Activated CD8-positive, alpha-beta memory T cell treated with anti-CD3 and anti-CD28 coated beads, Interleukin-2, amount 50 U/mL, for 1 hour (primary cell): ENCODE measurements around the gene NINL.

Experiments
- DNase-seq: peaks from one replicate; pipeline ENCODE4 v3.0.0-alpha.2; 2020; ENCODE audit errors: extremely low read depth

NINL gene

DNA sequence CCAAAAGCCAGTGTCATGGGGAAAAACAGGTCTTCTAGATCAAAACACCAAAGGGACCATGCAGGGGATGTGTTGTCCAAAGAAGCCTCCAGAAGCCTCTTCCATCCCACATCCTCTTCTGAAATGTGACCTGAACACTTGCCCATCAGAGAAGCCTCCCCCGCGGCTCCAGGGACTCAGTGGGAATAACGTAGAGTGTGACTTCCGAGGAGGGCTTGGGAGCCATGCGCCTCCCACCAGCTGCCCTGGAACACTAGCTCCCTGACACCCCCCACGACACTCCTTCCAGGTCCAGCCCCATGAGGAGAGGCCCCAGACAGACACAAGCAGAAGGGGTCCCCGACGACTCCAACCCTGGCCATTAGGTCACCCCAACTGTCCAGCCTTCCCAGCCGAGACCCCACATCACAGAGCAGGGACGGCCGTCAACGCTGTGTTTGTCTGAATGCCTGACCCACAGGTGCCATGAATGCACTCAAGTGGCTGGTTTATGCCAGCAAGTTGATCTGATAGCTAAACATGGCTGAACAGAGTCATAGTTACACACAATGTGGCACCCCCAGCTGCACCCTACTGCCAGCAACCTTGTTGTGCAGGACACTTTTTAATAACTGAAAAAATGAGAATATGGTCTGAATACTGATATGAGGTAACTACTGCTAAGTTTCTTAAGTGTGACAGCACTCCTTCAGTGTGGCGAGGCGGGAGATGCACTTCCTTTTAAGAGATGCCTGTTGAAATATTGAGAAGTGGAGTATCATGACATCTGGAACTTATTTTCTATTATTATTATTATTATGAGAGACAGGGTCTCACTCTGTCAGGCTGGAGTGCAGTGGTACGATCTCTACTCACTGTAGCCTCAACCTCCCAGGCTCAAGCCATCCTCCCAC, 119.8 kb downstream of the NINL start:
- DNase-seq, result no peak

DNA sequence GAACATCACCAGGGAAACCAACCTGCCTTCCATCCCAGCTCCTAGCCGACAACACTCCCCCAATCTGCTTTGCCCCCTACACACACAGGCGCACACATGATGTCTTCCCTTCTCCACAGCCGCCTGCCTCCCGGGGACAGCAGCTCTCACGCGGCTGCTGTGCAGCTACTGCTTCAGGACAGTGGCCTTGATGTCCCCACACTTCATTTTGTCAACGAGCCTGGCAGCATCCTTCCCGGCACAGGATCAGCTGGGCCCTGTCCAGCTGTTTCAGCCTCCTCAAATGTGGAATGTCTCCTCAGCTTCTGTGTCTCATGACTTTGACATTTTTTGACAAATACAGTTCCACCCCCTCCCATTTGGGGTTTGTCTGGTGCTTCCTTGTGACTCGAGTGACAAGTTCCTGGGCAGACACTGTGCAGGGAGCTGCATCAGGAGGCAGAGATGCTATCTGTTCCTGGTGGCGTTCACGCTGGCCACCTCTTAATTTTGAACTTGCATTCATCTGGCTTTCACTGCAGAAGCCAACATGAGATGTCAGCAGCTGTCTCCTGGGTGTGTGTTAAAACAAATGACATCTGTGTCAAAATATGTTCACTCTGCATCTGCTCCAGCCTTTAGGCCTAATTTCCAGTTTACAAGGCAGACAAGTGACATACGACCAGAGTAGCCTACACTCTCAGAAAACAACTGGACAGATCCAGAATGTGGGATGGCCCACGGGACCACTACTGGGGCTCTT, 120.7 kb downstream of the NINL start:
- DNase-seq, result no peak

DNA sequence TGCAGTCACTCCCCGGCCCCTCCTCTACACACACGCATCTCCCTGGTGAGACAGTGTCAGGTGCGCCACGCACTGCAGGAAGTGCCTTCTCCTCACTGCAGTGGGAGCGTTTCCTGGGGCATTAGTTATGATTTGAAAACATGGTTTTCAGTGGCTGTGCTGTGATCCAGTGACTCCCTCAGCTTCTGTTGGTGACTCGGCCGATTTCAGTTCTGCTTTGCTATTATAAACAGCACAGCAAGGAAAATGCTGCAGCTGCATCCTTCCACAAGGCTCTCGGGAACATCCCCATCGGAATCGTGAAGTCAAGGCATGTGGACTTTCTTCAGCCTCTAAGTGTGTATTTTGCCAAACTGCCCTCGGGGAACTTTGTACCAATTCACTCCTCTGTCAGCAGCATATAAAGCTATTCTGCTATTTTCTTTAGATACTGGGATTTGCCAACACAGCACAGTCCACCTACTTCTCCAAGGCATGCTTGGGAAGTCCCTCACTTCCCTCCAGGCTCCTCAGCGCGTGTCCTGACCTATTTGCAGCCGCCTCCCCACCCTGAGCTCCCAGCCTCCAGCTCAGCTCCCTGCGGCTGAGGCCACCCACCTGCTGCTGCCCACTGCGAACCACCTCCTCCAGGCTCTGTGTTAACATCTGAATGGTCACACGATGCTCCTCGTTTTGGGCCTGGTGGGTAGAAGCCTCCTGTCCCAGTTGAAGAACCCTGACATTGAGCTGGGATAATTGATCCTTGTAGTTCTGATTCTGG, 123.4 kb downstream of the NINL start:
- DNase-seq, result no peak

DNA sequence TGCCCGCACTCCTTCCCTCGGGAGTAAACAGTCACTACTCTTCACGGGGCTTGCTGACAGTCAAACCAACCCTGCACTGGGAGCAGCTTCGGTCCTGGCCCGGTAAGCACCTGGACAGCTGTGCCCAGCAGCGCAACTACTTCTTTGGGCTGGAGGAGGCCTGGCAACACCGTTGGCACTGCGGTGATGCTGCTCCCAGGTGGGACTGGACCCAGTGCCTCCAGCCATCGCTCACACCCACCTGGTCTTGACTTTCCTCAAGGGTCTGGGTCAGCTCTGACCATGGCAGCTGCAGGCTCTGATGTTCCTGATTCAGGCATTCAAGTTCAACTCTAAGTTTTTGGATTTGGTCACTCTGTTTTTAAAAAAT, 124.1 kb downstream of the NINL start:
- DNase-seq, result no peak

DNA sequence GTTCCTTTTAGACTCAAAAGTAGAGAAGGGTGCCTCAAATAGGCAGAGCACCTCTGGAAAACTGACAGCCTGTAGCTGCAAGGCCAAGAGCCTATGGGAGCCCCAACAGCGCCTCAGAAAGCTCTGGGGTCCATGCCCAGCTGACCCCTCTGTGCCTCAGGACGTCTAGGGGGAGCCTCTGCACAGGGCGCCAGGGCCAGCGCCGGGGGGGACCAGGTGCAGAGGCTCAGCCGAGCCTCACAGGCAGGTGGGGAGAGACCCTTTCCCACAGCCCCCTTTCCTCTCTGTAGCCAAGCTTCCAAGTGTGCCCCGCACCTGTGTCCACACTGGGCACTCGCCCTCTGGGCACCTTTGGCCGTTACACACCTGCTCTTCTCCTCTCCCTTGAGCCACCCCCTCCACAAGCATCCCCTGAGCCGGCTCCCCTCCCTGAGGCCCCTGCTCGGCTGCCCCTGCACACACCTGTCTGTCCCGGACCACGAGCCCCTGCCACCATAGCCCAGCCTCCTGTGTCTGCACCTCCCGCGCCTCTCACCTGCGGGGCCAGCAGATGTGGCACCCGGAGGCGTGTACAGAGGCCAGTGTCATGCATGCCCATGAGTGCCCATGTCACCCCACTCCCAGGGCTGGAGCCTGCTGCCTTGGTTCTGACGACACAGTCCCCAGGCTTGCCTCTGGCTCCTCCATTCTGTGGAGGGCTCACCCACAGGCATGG, 124.6 kb downstream of the NINL start:
- no peak for DNase-seq

DNA sequence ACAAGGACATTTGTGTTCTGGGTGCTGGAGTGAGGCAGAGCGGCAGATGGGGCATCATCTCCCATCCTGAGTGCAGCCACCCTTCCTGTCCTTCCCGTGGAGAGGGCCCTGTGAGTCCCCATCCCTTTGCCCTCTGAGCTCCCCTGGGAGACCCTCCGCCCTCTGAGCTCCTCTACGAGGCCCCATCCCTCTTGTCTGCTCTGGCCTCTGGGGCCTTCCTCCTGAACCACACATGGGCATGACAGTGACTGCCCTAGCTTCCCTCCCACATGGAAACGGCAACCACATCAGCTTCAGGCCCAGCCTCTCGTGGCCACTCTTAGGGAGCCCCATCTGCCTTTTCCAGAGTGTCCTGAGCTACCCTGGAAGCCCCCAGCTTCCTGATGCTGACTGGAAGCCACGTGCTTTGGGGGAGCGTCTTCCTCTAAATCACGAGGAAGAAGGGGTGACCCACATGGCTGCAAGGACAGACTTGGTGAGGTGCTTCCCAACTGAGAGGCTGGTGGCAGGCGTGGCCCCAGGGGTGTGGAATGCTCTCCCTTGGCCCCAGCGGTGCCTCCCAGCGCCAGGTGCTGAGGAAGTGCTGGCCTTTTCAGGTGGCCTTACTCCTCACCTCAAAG, 125.3 kb downstream of the NINL start:
- no peak for DNase-seq

DNA sequence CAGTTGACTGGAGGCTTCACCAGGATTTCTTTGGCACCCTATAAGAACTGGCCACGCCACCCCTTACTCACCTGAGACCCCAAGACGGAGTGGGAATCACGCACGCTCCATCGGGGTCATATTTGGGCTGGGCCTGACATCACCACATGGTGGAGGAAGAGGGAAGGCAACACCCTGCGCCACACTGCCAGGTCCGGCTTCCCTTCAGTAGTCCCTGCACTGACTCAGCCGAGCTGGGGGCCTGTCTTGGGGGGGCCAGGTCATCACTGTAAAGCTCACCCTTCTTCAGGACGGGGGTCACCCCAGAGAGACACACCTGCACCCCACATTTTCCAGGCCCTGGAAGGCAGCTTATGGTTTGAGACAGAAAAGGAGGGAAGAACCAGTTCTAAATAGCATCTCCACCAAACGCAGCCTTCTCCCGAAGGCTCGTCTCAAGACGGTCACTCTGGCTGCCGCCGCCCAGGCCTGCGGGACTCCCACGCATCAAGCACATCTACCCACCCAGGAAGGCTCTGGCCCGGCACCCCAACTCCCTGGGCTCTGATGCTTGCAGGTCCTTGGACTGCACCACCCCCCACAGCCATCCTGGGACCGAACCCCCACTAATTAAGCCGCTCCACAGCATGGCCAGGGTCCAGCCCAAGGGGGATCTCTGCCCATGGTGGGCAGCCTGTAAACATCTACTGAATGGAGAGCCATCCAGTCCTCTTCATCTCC, 126.1 kb downstream of the NINL start:
- DNase-seq, result no peak

DNA sequence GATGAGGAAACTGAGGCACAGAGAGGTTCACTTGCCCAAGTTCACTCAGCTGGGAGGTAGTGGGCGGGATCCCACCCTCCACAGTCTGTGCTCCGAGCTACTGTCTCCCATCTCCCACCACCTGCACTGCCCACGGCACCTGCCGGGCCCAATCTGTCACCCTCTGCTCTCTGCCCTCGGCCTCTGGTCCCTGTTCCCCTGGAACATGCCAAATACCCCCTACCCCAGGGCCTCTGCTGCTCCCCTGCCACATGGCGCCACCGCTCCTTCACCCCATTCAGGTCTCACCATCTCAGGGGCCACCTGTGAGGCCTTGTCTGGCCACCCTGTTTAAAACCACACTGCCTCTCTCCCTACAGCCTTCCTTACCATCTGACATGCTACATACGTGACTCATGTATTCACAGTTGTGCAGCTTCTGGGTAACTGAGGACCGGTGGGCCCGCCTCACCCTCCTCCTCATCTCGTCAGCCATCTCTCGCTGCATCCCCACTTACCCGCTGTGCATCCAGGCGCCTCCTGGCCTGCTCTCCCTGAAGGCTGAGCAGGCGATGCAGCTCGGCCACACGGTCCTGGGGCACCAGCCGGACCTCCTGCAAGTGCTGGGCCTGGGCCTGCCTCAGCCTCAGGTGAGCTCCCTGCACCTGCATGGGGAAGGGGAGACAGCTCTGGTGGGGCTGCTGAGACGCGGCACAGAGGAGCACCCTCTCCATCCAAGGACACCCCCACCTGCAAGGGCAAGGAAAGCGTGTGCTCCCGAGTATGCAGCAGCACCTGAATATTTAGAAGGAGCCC, 127.2 kb downstream of the NINL start:
- no peak for DNase-seq

DNA sequence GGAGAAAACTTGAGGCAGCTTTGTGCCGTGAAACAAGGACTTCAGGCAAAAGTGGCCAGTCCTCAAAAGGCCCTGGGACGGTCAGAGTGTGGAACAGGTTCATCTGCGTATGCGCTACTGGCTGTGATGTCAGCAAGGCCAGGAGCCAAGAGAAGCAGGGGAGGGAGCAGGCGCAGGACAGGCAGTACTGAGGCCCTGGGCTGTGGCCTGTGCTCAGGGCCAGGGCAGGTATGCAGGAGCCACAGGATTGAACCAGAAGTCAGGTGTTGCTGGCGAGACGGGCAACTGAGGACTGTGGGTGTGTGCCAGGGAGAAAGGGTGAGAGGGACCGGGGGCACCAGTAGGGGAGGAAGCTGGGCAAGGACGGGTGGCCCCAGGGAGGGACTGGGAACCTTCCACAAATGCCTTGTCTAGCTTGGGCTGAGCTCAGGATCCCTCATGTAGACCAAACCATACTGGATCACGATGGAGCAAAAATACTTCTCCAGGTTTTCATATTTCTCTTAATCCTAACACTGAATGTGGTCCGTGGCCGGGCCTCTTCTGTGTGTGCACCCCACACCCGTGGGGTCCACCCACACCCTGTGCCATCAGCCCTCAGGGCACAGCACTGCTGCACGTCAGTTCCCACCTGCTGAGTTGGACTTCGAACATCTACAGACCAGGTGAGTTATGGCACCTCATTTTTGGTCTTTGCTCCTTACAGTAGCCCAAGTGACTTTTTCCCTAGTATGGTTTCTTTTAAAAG, 131.0 kb downstream of the NINL start:
- no peak for DNase-seq

DNA sequence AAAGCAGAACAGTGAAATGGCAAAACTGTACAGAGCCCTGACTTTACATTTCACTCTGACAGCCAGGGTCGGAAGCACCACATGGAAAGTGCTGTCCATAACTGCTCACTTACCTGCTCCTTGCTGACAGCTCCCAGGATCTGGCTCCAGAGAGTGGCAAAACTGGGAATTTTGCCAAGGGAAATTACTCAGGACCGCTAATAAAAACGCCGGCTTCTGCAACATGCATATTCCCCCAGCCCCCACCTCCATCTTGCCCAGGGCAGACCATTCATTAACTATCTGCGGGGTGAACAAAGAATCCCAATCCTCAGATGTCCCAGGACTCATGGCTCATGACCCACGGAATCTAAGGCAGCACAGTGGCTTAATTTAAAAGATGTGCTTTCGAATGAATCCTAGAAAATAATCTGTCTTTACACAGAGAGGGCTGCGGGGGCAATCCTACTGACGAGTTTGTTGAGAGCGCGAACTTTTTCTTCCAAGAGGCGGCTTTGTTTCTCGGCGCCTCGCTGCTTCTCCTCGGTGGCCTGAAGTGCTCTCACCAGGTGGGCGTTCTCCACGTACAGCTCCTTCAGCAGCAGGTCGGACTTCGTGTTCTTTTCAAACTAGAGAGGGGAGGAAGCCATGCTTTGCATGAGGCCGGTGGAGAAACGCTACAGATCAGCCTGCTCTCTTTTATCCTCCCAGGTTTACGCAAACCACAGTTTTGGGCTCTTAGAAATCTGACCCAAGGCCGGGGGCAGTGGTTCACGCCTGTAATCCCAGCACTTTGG, 132.1 kb downstream of the NINL start:
- DNase-seq, result no peak

DNA sequence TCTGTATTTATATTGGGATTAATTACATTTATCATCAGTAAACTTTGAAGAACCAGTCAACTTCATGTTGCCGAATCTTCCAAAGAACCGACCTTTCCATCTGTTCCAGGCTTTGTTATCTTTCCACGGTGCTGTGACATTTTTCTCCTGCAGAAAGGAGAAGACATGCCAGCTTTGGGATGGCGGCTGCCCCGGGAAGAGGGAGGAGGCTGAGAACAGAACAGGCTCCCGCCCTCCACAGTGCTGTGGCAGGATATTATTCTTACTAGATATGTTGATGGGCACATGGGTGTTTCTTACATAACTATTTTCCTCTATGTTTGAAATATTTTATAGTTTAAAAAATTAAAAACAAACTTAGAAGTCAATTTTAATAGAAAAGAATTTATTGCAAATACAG, 133.0 kb downstream of the NINL start:
- no peak for DNase-seq

DNA sequence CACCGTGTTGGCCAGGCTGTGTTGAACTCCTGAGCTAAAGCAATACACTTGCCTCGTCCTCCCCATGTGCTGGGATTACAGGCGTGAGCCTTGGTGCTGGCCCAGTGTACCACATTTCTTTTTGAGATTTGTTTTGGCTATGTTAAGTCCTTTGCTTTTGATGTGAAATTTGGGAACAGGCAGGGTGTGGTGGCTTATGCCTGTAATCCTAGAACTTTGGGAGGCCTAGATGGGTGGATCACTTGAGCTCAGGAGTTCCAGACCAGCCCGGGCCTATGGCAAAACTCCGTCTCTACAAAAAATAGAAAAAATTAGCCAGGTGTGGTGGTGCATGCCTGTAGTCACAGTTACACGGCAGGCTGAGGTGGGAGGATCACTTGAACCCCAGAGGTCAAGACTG, 137.7 kb downstream of the NINL start:
- DNase-seq, result no peak

DNA sequence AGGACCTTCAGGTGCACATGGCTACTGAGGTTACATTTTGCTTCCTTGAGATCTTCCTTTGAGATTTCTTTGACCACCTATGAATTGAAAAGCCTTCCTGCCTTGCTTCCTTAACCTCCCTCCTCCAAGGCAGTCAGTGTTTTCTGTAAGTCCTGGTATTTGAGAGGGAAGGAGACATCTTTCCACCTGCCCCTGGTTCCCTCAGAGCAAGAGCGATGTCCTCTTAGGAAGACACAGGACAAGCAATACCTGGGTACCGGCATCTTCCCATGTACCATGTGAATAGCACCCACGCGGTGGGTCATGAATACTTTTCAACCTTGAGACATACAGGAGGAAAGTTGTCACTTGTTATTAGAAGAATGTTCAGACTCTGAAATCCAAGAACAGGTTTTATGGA, 140.8 kb downstream of the NINL start:
- no peak for DNase-seq

DNA sequence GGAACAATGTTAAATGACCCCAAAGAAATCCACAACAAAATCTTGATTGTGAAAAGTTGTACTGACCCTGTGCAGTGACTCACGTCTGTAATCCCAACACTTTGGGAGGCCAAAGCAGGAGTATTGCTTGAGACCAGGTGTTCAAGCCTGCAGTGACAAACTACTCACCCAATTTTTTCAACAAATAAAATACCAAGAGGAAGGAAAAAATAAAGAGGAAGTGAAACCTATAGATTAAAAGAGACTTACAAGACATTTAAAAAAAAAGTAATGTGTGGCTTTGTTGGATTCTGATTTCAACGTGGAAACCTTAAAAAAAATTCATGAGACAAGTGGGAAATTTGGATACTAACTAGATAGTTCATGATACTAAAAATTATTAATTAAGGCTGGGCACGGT, 146.0 kb downstream of the NINL start:
- DNase-seq, result no peak

DNA sequence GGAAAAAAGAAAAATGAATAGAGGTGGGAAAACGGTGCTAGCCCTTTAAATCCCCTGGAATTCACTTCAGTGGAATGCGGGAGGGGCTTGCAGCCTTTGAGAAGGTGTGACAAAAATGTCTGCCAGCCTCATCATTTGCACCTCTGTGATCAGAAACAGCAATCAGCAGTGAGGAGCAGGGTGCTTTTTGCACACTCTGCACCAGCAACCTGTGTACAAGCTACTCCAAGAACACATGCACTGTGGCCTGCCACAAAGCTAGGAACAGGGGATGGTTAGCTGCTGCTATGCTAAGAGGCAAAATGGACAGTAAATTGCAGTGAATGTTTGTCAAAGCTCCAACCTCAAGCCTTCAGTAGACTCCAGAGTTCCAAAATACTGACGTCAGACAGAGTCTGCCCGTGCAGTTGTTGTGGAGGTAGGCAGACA, 148.2 kb downstream of the NINL start:
- DNase-seq, result no peak

DNA sequence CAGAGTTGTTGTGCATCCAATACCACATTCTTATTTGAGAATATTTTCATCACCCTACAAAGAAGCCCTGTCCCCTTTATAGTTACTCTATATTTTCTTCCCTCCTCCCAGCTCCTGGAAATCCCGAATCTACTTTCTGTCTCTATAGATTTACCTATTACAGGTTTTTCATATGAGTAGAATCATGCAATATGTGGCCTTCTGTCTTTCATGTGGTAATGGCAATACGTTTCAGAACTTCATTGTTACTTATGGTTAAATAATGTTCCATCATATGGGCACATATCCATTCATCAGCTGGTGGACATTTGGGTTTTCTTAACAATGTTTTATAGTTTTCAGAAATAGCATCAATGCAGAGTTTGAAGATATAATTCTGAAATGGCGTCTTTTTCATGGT, 160.8 kb downstream of the NINL start:
- DNase-seq, result no peak

DNA sequence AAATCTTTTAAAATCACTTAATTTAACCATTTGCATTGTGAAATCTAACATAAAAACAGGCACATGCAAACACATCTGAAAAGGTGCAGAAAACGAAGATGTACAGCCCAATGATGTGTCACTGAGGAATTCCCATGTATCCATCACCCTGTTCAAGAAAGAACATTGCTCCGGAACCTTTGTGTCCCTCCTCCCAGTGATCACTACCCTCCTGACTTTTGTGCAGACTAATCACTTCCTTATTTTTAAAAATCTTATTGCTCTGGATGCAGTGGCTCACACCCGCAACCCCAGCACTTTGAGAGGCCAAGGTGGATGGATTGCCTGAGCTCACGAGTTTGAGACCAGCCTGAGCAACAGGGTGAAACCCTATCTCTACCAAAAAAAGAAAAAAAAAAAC, 163.3 kb downstream of the NINL start:
- no peak for DNase-seq

DNA sequence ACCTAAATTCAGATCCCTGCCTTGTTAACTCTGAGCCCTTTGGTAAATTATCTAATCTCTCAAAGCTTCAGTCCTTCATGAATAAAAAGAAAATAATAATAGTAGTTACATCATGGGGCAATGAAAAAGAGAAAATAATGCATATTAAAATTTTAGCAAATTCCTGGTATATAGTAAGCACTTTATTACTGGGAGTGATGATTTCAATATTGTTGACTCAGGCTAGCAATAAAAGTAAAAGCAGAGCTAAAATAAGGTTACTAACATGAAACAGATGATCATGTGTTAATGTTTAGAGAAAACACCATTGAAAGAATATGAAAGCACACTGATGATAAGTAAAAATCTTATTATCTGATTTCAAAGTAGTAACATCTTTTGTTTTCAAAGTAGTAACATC, 164.2 kb downstream of the NINL start:
- DNase-seq, result no peak
